Measurements from ENCODE around the gene PDE4D. TPM values are rescaled to one million over a fixed set of nuclear protein-coding genes. Genes with fewer than 3 reads are reported as not detected.
"Not testable (repeated sequence)": the region's sequence is repeated elsewhere in the genome, so short reads cannot be mapped to it uniquely, and the experiment has no call there.

The PDE4D gene
- total and polyA plus RNA-seq, 2 of the 4 experiments (the other 2 are of a cell fraction) = 1.4 to 7.9 TPM

DNA sequence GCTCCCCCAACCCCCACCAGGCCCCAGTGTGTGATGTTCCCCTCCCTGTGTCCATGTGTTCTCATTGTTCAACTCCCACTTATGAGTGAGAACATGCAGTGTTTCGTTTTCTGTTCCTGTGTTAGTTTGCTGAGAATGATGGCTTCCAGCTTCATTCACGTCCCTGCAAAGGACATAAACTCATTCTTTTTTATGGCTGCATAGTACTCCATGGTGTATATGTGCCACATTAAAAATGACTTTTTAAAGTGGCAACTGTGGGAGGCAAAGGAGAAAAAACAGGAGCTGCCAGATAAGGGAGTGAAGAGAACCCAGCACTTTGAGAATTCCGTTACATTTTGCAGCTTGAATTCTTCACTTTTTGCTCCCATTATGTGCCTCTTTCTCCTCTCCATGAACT, 836.9 kb downstream of the PDE4D start:
- H3K79me1 ChIP-seq (ENCODE audit: low read depth in 1 of 2, low read length in 2 of 2); H3K9ac ChIP-seq (ENCODE audit: low read depth, low read length); H3K4ac ChIP-seq (ENCODE audit: low read depth, low read length); H2BK20ac ChIP-seq (ENCODE audit: low read depth, low read length); H4K91ac ChIP-seq (ENCODE audit: insufficient read depth, low read depth, low read length); H3K4me1 ChIP-seq (ENCODE audit: control insufficient read depth, insufficient read depth, low read length); intact Hi-C loops (cut with micrococcal nuclease); H2BK15ac ChIP-seq (ENCODE audit: low read depth, low read length); H3K27ac ChIP-seq (ENCODE audit: insufficient read depth, low read length); H4K8ac ChIP-seq (ENCODE audit: low read depth in 2 of 2, low read length in 2 of 2); H3K27me3 ChIP-seq (ENCODE audit: control insufficient read depth, insufficient read depth, low read length); dilution Hi-C loops (cut with HindIII; ENCODE audit: low sequenced_read_pairs, unreplicated experiment); H3K23ac ChIP-seq (ENCODE audit: low read depth, low read length); H2AK5ac ChIP-seq (ENCODE audit: low read depth, low read length); H4K5ac ChIP-seq (ENCODE audit: low read depth, low read length); ATAC-seq (ENCODE audit: low read depth); H3K36me3 ChIP-seq (ENCODE audit: control insufficient read depth, insufficient read depth, low read length); H3K56ac ChIP-seq (ENCODE audit: extremely low read depth, insufficient read depth, low read length); DNase-seq; H2BK120ac ChIP-seq (ENCODE audit: low read depth, low read length); BruUV-seq (replicated peaks); H2BK5ac ChIP-seq (ENCODE audit: low read depth, low read length, poor library complexity, severe bottlenecking); in situ Hi-C loops (cut with MboI; ENCODE audit: low sequenced_read_pairs); H3K4me2 ChIP-seq (ENCODE audit: low read depth, low read length); H2AK9ac ChIP-seq (replicated peaks; ENCODE audit: low read depth, low read length, poor library complexity); H3K4me3 ChIP-seq (ENCODE audit: insufficient read depth, low read depth, low read length); H4K20me1 ChIP-seq (ENCODE audit: insufficient read depth, low read length); H3K9me1 ChIP-seq (ENCODE audit: insufficient read depth, low read length); H3K18ac ChIP-seq (ENCODE audit: low read depth, low read length); H2AFZ ChIP-seq (replicated peaks; ENCODE audit: low read length, poor library complexity); POLR2A ChIA-PET (ENCODE audit: unreplicated experiment); H3K14ac ChIP-seq (replicated peaks; ENCODE audit: low read depth, low read length); H3K9me3 ChIP-seq (ENCODE audit: control insufficient read depth, insufficient read depth, low read length): not testable (repeated sequence)
- CTCF ChIA-PET = interaction anchor here (1.3 kb wide), 1 partner anchor 107 kb away, joined by 3 read pairs; no protein-coding TSS in a partner anchor
- no CpG with 5 or more reads among the region's 3 CpGs for WGBS, 2 experiments (ENCODE audit: extremely low coverage in 2 of 2, insufficient read length in 1 of 2)

All from IMR-90 (cell line).